Measurements from ENCODE around the gene TAS2R19.
"Not testable (repeated sequence)": the region's sequence is repeated elsewhere in the genome, so short reads cannot be mapped to it uniquely, and the experiment has no call there.

Gene TAS2R19, protein sequence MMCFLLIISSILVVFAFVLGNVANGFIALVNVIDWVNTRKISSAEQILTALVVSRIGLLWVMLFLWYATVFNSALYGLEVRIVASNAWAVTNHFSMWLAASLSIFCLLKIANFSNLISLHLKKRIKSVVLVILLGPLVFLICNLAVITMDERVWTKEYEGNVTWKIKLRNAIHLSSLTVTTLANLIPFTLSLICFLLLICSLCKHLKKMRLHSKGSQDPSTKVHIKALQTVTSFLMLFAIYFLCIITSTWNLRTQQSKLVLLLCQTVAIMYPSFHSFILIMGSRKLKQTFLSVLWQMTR

DNA sequence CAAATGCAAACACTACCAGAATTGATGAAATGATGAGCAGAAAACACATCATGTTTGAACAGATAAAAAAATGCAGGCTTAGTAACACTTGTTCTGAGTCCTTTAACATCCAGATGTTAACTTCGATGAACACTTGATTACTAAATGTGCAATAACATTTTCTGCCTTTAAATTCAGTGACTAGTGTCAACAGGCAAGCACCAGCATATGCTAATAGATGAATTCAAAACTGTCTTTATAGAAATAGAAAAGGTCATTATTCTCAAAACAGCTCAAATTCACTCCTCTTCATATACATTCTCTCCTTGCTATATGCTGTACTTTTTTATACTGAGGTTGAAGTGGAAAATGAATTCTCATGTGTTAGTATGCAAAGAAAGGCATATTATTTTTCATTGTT is at the start of gene TAS2R19:
Gene TAS2R19, minus strand, starts transcription at position 101 of the 400 bp plus-strand sequence. Its CDS starts 49 bp downstream, at position 52.
- DNase-seq: no peak

DNA sequence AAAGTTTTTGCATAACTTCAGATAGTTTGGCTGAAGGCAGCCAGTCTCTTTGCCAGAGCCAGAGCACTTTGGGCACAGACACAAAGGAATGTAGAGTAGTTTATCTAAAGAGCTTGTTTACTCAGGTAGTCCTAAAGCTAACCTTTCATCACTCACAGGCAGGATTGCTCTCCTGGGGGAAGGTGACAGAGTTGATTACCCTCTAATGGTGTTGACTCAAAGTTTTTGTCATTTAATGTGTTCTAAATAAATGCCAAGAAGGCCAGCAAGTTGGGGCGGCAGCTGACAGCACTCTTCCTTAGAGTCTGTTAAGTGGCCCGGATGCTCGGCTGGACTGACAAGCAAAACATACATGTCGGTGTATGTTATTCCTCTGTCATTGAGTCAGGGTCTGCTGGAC is 49.0 kb upstream of the TAS2R19 start:
- DNase-seq: no peak

DNA sequence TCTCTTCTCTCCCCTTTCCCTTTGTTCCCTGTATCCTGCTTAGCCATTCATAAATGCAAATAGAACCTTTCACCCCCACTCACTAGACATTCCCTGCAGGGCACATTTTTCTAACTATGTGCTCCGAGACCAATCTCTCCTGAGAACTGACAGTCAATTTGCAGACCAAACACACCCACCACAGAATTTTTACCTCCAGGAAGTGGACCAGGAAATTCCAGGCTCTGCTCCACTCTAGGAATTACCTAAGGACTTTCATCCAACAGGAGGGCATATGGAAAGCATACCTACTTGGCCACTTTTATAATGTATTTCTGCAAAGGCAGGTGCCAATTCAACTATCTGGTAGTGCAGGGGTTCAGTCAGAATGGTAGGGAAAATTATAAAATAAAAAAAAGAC is 48.6 kb upstream of the TAS2R19 start:
- no peak for DNase-seq

DNA sequence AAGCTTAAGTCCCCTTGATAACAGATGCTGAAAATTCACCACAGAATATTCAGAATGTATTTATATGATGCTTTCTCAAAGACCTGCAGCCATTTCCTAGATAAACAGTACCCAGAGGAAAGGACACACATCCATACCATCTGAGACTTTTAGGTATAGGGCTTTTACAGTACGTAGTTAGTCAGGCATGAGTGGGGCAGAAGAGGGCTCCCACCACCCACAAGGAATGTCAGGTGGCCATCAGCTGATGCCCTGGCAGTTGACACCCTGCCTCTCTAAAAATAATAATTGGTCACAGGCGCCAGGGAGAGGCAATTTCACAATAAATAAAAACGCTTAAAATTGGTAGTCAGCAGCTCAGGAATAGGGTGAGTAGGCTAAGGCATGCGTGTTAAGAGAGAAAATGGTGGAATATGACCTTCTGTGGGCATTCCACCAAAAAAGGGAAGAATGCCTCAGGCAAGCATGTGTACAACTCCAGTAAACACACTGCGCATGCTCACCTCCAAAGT is 47.5 kb upstream of the TAS2R19 start:
- no peak for DNase-seq

DNA sequence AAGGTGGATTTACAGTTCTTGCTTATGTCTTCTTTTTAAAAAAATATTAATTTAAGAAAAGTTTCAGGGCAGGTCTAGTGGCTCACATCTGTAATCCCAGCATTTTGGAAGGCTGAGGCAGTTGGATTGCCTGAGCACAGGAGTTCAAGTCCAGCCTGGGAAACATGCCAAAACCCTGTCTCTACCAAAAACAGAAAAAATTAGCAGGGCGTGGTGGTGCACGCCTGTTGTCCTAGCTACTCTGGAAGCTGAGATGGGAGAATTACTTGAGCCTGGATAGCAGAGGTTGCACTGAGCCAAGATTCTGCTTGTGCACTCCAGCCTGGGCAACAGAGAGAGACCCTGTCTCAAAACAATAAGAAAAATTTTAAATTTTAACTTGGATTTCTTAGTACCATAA is 45.1 kb upstream of the TAS2R19 start:
- DNase-seq: no peak

DNA sequence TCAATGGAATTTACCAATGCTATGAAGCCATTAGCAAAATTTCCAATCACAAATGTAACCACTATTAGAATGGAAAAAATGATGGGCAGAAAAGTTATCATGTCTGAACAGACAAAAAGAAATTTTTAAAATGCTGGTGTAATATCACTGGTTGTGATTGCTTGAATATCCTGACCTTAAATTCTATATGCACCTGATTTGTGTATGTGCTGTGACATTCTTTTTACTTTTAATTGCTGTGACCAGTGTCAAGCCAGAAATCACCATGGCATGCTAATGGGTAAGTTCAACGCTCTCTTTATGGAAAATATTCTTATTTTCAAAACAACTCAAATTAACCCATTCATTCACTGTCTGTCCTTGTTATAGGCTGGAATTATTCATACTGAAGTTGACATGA is 39.8 kb upstream of the TAS2R19 start, which contains the start of gene TAS2R46:
Gene TAS2R46, minus strand, starts transcription at position 101 of the 400 bp plus-strand sequence. Its CDS starts 0 bp downstream, at position 101.
- not testable (repeated sequence) for DNase-seq

DNA sequence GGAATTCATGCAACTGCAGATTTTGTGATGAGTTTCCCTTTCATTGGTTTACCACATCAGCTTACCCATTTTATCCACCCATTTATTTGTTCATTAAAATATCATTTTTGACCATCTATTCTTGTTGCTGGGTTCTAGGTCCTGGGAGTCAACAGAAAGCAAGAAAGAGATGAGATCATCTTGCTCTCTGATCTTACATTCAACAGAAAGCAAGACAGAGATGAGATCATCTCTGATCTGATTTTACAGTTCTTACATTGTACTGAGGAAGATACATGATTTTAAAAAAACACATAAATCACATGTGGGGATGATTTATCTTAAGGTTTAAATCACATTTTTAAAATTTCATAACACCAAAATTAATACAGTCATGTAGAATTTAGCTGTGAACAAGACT is 37.4 kb upstream of the TAS2R19 start:
- DNase-seq: no peak

DNA sequence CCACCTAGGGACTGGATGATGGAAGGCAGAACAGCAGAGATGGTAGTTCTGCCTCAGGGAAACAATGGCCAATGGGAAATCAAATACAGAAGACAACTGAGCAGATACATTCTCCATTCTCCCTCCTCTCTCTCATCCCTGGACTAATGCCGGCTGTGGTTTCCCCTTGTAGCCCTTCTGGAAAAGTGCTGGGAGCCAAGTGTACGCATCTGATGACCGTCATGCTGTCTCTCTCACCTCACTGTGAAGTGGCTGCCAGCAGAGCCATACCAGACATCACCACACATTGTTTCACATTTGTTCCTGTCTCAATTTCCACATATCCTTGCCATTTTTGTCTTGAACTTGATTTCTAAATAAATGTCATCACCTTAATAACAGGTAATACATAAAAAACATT is 36.6 kb upstream of the TAS2R19 start:
- no peak for DNase-seq

DNA sequence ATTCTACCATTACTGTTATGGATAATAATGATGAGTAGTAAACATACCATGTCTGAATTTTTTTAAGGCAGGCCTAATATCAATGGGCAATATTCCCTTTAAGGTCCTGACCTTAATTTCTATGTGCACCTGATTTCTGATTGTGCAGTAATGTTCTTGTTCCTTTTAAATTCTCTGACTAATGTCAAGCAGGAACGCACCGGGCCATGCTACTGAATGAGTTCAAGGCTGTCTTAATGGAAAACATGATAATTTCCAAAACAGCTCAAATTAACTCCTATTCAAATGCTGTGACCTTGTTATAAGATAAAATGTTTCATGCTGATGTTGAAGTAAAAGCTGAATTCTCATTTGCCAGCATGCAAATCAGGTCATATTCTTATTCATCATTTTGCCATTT is 32.9 kb upstream of the TAS2R19 start:
- no peak for DNase-seq

DNA sequence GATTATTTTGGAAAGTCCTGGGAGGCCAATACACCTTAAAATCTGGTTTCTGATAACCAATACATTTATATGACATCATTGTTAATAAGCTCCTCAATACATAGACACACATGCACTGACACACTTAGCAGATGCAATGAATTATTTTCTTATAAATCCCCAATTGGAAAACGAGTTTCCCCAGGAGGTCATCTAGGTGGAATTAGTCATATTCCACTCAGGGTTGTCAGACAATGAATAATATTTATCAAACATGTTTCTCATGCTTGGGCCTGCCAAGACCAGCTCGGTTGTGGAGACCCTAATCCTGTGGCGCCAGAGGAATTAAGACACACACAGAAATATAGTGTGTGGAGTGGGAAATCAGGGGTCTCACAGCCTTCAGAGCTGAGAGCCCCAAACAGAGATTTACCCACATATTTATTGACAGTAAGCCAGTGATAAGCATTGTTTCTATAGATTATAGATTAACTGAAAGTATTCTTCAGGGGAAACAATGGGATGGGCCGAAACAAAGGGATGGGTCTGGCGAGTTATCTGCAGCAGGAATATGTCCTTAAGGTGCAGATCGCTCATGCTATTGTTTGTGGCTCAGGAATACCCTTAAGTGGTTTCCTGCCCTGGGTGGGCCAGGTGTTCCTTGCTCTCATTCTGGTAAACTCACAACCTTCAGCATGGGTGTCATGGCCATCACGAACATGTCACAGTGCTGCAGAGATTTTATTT is 27.5 kb upstream of the TAS2R19 start:
- not testable (repeated sequence) for DNase-seq

DNA sequence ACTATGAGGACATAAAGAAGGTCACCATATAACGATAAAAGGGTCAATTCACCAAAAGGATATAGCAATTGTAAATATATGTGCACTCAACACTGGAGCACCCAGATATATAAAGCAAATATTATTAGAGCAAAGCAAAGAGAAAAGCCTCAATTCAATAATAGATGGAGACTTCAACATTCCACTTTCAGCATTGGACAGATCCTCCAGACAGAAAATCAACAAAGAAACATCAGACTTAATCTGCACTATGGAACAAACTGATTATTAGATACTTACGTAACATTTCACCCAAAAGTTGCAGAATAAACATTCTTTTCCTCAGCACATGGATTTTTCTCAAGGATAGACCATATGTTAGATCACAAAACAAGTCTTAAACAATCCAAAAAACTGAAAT is 18.9 kb upstream of the TAS2R19 start:
- DNase-seq: not testable (repeated sequence)

DNA sequence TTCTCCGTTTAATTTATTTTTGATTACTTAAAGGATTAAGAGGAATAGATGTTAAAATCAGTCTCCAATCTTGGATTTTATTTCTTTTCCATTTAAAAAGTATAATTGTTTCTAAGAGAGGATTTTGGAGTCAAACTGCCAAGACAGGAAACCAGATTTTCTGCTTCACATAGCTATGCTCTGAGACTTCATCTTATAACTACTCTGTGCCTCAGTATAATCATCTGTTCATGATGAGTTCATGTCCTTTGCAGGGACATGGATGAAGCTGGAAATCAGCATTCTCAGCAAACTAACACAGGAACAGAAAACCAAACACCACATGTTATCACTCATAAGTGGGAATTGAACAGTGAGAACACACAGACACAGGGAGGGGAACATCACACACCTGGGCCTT is 17.7 kb upstream of the TAS2R19 start:
- DNase-seq: no peak

DNA sequence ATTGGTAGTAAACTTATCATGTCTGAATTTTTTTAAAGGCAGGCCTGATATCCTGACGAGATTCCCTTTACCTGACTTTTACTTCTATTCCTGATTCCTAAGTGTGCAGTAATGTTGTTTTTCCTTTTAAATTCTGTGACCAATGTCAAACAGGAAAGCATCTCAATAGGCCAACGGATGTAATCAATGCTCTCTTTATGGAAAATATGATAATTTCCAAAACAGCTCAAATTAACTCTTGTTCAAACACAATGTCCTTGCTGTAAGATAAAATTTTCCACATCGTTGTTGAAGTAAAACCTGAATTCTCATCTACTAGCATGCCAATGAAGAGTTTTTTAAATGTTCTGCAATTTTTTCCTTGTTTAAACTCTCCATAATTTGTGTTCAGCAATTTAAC is 16.8 kb upstream of the TAS2R19 start:
- no peak for DNase-seq

DNA sequence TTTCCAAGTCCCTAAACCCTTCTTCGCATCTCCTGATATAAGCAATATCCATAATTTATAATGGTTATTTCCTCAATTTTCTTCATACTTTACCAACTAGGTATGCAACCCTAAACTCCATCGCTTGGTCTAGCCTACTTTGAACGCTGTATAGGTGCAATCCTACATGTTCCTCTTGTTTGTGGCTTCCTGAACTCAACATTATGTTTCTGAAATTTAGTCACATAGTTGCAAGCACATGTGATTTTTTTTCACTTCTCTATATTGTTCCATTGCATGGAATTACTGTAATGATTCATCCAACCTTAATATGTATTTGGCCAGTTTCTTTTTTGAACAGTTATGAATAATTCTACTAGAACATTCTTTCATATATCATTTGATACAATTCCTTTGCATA is 11.5 kb upstream of the TAS2R19 start:
- DNase-seq: not testable (repeated sequence)

DNA sequence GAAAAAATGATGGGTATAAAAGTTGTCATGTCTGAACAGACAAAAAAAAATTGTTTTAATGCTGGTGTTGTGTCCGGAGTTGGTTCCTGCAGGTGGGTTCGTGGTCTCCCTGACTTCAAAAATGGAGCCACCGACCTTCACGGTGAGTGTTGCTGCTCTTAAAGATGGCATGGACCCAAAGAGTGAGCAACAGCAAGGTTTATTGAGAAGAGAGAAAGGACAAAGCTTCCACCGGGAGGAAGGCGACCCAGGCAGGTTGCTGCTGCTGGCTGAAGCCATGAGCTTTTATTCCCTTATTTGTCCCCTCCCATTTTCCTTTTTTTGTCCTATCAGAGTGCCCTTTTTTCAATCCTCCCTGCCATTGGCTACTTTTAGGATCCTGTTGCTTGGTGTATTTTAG is 8.9 kb upstream of the TAS2R19 start, which contains the start of gene TAS2R31:
Gene TAS2R31, minus strand, starts transcription at position 101 of the 400 bp plus-strand sequence. Its CDS starts 72 bp downstream, at position 29.
- no peak for DNase-seq

DNA sequence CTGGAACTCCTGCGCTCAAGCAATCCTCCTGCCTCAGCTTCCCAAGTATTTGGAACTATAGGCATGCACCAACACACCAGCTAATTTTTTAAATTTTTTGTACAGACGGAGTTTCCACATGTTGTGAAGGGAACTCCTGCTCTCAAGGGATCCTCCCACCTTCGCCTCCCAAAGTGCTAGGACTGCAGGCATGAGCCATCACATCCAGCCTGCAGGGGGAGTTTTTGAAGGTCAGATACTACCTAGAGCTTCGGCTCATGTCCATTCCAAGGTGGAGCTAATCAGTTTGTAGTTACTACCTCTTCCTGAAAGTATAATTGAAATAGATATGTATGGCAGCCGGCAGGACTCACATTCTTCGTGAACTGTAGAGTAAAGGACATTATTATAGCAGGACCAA is 3.7 kb upstream of the TAS2R19 start:
- DNase-seq: no peak

DNA sequence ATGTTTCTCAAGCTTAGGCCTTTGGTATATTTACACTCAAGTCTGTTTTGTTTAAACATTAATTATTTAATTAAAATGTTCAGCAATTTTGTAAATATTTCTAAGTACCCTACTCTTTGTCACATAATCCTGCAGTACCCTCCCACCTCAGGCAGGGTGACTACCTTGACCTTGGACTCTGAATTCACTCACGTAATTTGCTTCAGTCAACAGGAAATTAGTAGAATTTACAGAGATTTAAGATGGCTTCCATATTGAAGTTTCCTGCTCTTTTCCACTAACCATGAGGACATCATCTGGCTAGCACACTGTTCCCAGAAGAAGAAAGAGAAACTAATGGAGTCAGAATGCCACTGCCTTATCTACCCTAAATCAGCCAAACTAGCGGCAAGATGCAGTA is 967 bp upstream of the TAS2R19 start:
- no peak for DNase-seq

DNA sequence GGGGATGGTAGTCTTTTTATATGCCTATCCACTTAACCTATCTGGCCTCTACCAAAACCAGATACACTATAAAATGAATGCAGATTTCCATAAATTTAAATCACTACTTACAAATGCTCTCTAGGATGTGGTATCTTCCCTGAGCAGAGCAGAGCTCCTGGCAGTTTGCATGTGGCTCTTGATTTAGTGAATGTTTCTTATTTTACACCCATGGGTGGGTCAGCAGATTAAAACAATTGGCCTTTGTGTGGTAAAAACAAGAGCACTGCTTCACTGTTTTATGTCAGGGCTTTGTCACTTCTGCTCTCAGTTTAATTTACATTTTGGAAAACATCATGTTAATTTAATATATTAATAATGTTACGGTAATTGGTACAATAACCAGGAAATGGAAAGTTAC is 5.5 kb downstream of the TAS2R19 start:
- DNase-seq: no peak

DNA sequence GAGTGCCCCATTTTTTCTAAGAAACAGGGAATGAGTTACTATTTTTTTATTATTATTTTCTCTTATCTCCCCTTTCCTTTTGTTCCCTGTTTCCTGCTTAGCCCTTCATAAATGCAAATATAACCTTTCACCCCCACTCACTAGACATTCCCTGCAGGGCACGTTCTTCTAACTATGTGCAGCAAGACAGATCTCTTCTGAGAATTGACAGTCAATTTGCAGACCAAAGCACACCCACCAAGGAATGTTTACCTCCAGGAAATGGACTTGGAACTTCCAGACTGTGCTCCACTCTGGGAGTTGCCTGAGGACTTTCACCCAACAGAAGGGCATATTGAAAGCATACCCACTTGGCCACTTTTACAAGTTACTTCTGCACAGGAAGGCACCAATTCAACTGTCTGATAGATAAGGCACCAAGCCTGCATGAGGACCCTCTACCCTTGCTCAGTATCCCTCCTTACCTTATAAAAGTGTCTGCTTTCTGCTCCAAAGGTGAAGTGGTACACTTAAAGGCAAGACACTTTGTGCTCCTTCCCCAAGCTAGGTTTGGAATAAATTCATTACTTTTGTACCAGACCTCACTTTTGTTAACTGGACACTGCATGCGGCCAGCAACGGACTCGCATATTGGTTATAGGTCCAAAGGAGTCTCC is 6.5 kb downstream of the TAS2R19 start:
- no peak for DNase-seq

DNA sequence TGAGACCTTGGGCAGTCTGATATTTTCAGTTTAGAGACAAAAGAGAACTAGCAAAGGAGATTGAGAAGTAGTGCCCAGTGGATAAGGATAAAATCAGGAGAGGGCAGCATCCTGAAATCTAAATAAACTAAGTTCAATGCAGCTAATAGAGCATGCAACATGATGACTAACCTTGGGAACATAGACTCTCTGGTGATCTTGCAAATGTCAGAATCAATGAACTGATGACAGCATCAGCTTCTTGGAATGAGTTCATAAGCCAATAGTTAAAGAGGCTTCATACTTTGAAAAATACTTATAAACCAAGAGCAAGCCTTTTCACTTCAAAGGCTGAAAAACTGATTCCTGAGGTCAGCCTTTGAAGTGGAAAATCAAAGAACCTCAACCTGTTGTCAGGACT is 8.2 kb downstream of the TAS2R19 start:
- DNase-seq: no peak

DNA sequence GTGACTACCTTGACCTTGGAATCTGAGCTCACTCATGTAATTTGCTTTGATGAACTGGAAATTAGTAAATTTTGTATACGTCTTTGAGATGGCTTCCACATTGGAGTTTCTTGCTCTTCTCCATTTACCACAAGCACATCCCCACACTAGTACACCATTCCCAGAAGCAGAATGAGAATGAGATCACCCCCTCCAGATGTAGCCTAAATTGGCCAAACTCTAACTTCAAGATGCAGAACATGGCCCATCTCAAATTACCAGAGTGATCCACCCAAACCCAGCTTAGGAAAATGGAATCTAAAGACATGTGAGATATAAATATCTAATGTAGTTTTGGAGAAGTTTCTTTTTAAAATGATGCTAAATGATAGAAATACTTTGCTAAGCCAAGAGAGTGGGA is 14.8 kb downstream of the TAS2R19 start:
- DNase-seq: no peak

DNA sequence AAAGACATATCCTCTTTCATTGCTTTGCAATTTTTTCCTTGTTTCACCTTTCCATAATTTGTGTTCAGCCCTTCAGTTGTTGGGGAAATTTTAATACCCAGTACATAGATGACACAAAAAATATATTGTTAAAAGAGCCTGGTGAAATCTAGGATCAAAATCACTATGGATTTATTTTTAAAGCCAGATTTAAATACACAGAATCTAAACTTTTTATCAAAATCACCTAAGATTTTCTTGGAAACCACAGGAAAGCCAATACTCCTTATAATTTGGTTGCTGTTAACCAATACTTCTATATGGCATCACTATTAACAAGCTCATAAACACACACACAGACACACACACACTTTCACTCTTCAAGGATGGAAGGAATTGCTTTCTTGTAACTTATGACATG is 24.2 kb downstream of the TAS2R19 start, which contains the start of gene TAS2R20:
Gene TAS2R20, minus strand, starts transcription at position 101 of the 400 bp plus-strand sequence. CDS start 429 bp downstream, outside the sequence.
- DNase-seq: no peak

DNA sequence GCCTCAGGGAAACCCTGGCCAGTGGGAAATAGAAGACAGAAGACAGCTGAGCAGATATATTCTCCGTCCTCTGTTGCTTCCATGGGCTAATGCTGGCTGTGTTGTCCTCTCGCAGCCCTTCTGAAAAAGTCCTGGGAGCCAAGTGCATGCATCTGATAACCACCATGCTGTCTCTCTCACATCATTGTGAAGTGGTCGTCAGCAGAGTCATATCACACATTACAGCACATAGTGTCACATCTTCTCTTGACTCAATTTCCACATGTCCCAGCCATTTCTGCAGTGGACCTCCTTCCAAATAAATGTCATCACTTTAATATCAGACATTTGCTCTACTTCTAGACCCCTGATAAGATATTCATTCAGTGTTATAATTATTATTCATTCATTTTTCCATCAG is 28.1 kb downstream of the TAS2R19 start:
- DNase-seq: no peak

Measured in HCEC 1CT (cell line).